GM19240 (cell line): ENCODE data around the gene RPL27.
A peak's percentile ranks its signal among the peaks of the same experiment; 100 is the strongest.
"Not testable (repeated sequence)": the region's sequence is repeated elsewhere in the genome, so short reads cannot be mapped to it uniquely, and the experiment has no call there.

Experiments used
- DNase-seq: peaks from one replicate; pipeline ENCODE4 v3.0.0; 2011; ENCODE audit warnings: low spot score; ENCODE audit not compliant: insufficient read length

RPL27 gene

DNA sequence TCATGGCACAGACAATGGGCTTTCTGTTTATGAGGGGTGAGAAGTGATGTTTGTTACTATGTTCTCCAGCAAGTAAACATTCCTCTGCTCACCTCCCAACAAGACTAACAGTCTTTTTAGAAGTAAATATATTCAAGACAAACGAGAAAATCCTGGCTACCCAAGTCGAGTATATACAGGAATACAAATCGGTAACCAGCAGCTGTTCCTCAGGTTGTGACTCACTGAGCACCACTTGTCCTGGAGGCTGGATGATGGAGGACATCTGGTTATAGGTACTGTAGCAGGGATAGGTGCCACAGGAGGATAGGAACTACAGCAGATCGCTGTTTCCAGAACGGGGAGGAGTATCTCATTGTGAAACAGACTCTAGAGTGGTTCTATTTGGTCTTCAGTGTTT lies 5.3 kb upstream of the RPL27 start:
- no peak for DNase-seq

GRCh38 chr17:42993913-42994312 lies 4.3 kb upstream of the RPL27 start:
- not testable (repeated sequence) for DNase-seq

GRCh38 chr17:42997390-42997983 lies 732 bp upstream of the RPL27 start:
- no peak for DNase-seq

DNA sequence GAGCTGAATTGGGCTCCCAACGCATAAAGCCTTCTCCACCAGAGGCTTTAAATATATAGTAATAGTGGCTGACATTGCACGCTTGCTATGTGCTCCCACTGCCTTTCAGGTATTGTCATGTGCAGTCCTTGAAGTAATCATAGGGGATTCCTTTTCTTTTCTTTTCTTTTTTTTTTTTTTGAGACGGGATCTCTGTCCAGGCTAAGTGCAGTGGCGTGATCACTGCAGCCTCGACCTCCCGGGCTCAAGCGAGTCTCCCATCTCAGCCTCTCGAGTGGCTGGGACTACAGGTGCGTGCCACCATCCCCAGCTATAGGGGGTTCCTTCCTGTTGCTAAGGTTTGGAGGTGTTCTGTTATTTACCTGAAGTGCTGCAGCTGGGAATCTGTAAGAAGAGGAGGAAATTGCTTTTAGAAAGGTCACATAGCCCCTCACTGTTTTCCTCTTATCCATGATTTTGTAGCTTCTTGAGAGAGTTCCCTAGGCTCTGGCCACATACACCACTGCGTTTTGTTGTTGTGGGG lies 845 bp downstream of the RPL27 start:
- DNase-seq, result no peak

DNA sequence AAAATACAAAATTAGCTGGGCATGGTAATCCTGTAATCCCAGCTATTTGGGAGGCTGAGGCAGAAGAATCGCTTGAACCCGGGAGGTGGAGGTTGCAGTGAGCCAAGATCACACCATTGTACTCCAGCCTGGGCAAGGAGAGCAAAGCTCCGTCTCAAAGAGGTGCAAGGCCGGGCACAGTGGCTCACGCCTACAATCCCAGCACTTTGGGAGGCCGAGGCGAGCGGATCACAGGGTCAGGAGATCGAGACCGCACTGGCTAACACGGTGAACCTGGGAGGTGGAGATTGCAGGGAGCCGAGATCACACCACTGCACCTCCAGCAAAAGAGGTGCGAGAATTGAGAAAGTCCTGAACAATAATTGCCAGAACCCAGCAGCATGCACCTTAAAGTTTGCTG lies 2.7 kb downstream of the RPL27 start:
- not testable (repeated sequence) for DNase-seq

GRCh38 chr17:43003542-43004172 lies 5.4 kb downstream of the RPL27 start:
- no peak for DNase-seq

DNA sequence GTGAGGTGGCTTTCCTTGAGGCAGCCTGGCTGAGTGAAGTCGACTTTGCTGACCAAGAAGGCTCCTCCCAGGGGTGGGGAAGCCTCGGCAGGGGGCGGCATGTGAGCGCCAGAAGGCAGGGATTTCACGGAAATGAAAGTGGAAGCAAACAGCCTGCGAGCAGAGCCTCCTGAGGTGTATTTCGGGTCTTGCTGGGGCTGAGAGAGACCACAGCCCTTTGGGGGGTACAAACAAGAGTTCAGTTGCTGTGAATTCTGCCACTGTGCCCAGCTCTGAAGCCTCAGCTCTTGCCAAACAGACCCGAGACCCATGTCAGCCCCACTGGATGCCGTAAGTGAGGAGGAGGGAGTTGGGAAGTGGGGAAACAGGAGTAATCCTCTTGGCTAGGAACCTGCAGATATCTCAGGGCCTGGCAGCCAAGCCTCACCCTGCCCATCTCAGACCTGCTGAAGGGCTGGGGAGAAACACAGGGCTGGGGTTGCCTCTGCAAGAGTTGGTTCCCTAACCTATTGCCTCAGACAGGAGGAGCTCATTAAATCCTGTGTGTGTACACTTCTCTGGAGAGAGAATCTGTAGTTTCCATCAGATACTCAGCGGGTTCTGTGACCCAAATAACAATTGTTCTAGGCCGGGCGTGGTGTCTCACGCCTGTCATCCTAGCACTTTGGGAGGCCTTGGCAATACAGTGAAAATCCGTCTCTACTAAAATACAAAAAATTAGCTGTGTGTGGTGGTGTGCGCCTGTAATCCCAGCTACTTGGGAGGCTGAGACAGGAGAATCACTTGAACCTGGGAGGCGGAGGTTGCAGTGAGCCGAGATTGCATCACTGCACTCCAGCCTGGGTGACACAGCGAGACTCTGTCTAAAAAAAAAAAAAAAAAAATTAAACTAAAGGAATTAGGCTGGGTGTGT lies 8.7 kb downstream of the RPL27 start, which contains the start of gene IFI35:
Gene IFI35 (plus strand): TSS at position 146 of the 913 bp plus-strand sequence. CDS start 164 bp downstream, at position 310.
- peak; percentile 81 for DNase-seq

- DNase-seq, result no peak
Measured at GRCh38 chr17:43010667-43011308, 12.6 kb downstream of the RPL27 start.

- DNase-seq, result no peak
Measured at GRCh38 chr17:43011728-43012472, 13.7 kb downstream of the RPL27 start.

GRCh38 chr17:43013296-43013695 lies 15.1 kb downstream of the RPL27 start:
- DNase-seq, result no peak

GRCh38 chr17:43014020-43014648 lies 15.9 kb downstream of the RPL27 start:
- DNase-seq, result no peak

- no peak for DNase-seq
Measured at GRCh38 chr17:43014649-43015542, 16.7 kb downstream of the RPL27 start.

DNA sequence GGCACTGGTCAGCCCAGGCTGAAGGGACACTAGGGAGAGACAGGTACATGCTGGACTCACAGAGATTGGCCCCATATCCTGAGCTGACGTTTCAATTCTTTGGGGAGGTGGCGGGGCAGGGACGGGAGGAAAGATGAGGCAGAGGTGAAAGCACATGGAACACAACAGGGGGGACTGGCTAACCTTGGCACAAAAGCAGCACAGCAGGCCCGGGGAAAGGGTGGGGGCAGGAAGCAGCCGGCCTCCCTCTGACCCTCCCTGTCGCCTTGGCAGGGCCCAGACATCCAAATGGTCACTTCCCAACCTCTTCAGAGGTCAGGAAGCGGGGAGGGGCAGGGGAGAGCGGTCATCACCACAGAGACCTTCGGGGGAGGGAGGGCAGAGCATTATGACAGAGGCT lies 17.4 kb downstream of the RPL27 start:
- no peak for DNase-seq

DNA sequence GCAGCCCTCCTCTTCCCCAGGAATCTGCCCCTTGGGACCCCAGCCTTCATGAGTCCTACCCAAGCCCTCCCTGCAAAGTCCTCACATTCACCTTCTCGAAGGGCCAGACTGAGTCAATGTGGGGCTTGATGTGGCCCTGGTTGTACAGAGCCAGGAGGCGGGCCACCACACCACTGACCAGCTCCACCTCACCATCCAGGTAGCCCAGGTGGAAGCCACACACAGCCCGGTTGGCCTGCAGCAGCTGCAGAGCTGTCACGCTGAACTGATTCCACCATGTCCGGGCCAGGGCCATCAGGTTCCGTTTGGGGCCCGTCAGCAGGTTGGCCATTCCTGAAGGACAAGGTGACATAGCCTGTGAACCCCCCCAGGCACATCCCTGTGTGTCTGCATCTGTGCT lies 18.0 kb downstream of the RPL27 start:
- no peak for DNase-seq

GRCh38 chr17:43018008-43018853 lies 20.0 kb downstream of the RPL27 start:
- DNase-seq, result no peak

DNA sequence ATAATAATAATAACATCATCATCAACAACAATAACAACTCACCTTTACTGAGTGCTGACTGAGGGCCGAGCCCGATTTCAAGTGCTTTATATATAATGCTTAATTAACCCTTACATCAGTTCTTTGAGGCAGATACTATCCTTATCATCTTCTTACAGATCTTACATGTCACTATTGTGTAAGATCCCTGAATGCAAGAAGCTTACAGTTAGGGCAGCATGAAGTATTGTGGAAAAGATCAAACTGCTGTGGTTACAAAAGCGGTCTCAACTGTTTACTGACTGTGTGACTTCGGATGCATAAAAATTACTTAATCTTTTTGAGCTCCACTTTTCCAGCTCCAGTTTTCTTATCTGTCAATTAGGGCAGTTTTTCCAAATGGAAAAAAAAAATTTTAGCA lies 20.7 kb downstream of the RPL27 start:
- no peak for DNase-seq

GRCh38 chr17:43019418-43019817 lies 21.2 kb downstream of the RPL27 start:
- no peak for DNase-seq

DNA sequence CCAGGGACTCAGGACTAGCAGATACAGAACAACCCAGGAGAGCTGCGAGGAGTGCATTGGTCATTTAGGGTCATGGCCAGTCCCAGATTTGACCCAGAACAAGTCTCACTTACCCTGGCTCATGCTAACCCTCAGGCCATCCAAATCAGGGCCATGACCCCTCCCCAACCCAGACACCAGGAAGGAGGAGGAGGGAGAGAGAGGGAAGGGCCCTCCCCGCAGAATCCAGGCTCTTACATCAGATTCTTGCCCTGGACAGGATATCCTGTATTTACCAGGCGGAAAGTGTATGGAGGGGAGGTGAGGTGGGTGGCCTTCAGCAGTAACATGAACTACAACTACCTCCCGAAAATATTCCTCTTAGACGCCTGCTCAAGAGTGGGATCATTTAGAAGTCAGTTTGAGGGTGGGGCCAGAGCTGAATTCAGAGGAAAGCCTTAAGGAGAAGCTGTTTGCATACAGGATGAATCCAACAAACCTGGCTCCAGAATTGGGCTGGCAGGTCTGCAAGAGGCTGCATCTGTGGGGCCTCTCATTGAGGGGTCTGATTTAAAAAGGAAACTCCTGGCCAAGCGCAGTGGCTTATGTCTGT lies 21.9 kb downstream of the RPL27 start:
- no peak for DNase-seq
